B cell (primary cell): ENCODE data around the gene IMMP2L.

ENCODE experiments used
- EZH2 ChIP-seq: IDR thresholded peaks from 2 replicates; pipeline ENCODE4 v1.6.1; 2012; ENCODE audit warnings: borderline replicate concordance, low read depth, mild to moderate bottlenecking, moderate library complexity, low read length; ENCODE audit not compliant: insufficient read depth, poor library complexity, severe bottlenecking
- TF ChIP-seq, protein P1 (sequence below): fragments of 200-600 bp; IDR thresholded peaks from one replicate; pipeline ENCODE4 v1.8.0; 2022; ENCODE audit warnings: antibody characterized with exemption, mild to moderate bottlenecking

DNA sequence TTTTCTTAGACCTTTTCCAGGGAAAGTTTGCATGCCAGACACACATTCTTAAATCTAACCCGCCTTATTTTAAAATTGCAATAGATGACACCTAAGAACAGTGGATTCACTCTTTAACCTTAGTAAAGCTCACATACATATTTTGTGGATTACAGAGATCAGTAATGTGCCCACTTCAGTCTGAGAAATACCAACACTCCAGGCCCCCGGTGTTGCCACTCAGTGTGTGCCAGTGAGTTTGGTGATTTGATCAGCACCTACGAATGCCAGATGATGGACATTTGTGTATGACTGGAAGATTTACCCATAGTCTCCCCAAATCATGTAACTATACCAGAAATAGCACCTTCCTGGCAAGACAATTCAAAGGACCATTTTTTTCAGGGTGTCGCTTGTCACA lies 468.8 kb downstream of the IMMP2L start:
- TF ChIP-seq, protein P1, sequence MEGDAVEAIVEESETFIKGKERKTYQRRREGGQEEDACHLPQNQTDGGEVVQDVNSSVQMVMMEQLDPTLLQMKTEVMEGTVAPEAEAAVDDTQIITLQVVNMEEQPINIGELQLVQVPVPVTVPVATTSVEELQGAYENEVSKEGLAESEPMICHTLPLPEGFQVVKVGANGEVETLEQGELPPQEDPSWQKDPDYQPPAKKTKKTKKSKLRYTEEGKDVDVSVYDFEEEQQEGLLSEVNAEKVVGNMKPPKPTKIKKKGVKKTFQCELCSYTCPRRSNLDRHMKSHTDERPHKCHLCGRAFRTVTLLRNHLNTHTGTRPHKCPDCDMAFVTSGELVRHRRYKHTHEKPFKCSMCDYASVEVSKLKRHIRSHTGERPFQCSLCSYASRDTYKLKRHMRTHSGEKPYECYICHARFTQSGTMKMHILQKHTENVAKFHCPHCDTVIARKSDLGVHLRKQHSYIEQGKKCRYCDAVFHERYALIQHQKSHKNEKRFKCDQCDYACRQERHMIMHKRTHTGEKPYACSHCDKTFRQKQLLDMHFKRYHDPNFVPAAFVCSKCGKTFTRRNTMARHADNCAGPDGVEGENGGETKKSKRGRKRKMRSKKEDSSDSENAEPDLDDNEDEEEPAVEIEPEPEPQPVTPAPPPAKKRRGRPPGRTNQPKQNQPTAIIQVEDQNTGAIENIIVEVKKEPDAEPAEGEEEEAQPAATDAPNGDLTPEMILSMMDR, result no peak
- no peak for TF ChIP-seq EZH2
